ENCODE data around the gene TIMP3. TPM values are rescaled to one million over a fixed set of nuclear protein-coding genes. Genes with fewer than 3 reads are reported as not detected.

TIMP3 gene
- polyA plus RNA-seq, 1 donor from 2014 or later: 0.72 TPM

- H4K20me1 ChIP-seq (ENCODE audit: insufficient read depth): no peaks in the 10 kb centered on the region
- H3K27ac ChIP-seq (ENCODE audit: low read length): no peak overlapping the region
- no peak for TF ChIP-seq POLR2AphosphoS5 (IDR thresholded peaks at IDR 0.05)
- TF ChIP-seq SMC3 (conservative IDR thresholded peaks at IDR 0.05; ENCODE audit: poor library complexity): no peak
- no peak for TF ChIP-seq MXI1 (conservative IDR thresholded peaks at IDR 0.05; ENCODE audit: poor library complexity, severe bottlenecking)
- TF ChIP-seq CTCF (IDR thresholded peaks at IDR 0.05; ENCODE audit: poor library complexity, severe bottlenecking): no peak
- TF ChIP-seq REST (IDR thresholded peaks at IDR 0.05; ENCODE audit: borderline replicate concordance): no peak
- TF ChIP-seq EZH2 (IDR thresholded peaks at IDR 0.05; ENCODE audit: borderline replicate concordance, insufficient read depth, low read length, poor library complexity, severe bottlenecking): no peak
- no peak for TF ChIP-seq RAD21 (conservative IDR thresholded peaks at IDR 0.05)
Observed at GRCh38 chr22:32786027-32786418, 15.5 kb upstream of the TIMP3 start.

GRCh38 chr22:32788904-32789624 is 12.4 kb upstream of the TIMP3 start:
- Histone ChIP-seq H4K20me1 (ENCODE audit: insufficient read depth) (no peaks in the 10 kb centered on the region), H3K9me3 (ENCODE audit: low read length) (no peaks in the 10 kb centered on the region), H3K27ac (ENCODE audit: low read length) (no peak overlapping the region), H3K9me2 (ENCODE audit: insufficient read depth, low read length) (no peaks in the 10 kb centered on the region), H3K79me2 (replicated peaks; ENCODE audit: insufficient read depth, low read length) (no peaks in the 10 kb centered on the region), H3K9ac (ENCODE audit: low read length) (no peak overlapping the region), H3F3A (ENCODE audit: insufficient read depth, low read length, poor library complexity, severe bottlenecking) (no peaks in the 10 kb centered on the region), H2AFZ (ENCODE audit: low read depth, low read length) (no peak overlapping the region), H3K27me3 (ENCODE audit: insufficient read depth, low read depth, low read length) (no peaks in the 10 kb centered on the region), H3K4me3 (ENCODE audit: low read length) (no peak overlapping the region), H3K36me3 (ENCODE audit: insufficient read depth, low read length) (no peaks in the 10 kb centered on the region), H3K4me2 (ENCODE audit: low read length) (no peak overlapping the region)
- no peak for TF ChIP-seq SMC3 (conservative IDR thresholded peaks at IDR 0.05; ENCODE audit: poor library complexity)
- no peak for TF ChIP-seq EZH2 (IDR thresholded peaks at IDR 0.05; ENCODE audit: borderline replicate concordance, insufficient read depth, low read length, poor library complexity, severe bottlenecking)
- no peak for TF ChIP-seq CTCF (IDR thresholded peaks at IDR 0.05; ENCODE audit: poor library complexity, severe bottlenecking)
- TF ChIP-seq POLR2AphosphoS5 (IDR thresholded peaks at IDR 0.05): no peak
- TF ChIP-seq REST (IDR thresholded peaks at IDR 0.05; ENCODE audit: borderline replicate concordance): no peak
- TF ChIP-seq EP300 (conservative IDR thresholded peaks at IDR 0.05; ENCODE audit: poor library complexity, severe bottlenecking): no peak
- no peak for TF ChIP-seq TAF1 (IDR thresholded peaks at IDR 0.05; ENCODE audit: low read depth)
- no peak for TF ChIP-seq MXI1 (conservative IDR thresholded peaks at IDR 0.05; ENCODE audit: poor library complexity, severe bottlenecking)
- no peak for TF ChIP-seq RAD21 (conservative IDR thresholded peaks at IDR 0.05)

More at GRCh38 chr22:32786027-32786418, 15.5 kb upstream of the TIMP3 start:
- H3K4me2 ChIP-seq (ENCODE audit: low read length): no peak overlapping the region
- no peaks in the 10 kb centered on the region for H3F3A ChIP-seq (ENCODE audit: insufficient read depth, low read length, poor library complexity, severe bottlenecking)
- no peaks in the 10 kb centered on the region for H3K36me3 ChIP-seq (ENCODE audit: insufficient read depth, low read length)
- H3K9me3 ChIP-seq (ENCODE audit: low read length): no peaks in the 10 kb centered on the region
- H3K9ac ChIP-seq (ENCODE audit: low read length): no peak overlapping the region
- no peaks in the 10 kb centered on the region for H3K9me2 ChIP-seq (ENCODE audit: insufficient read depth, low read length)
- H3K27me3 ChIP-seq (ENCODE audit: insufficient read depth, low read depth, low read length): no peaks in the 10 kb centered on the region
- no peaks in the 10 kb centered on the region for H3K79me2 ChIP-seq (replicated peaks; ENCODE audit: insufficient read depth, low read length)
- H2AFZ ChIP-seq (ENCODE audit: low read depth, low read length): no peak overlapping the region
- no peak overlapping the region for H3K4me3 ChIP-seq (ENCODE audit: low read length)
